ENCODE data around the gene NRCAM. TPM values are rescaled to one million over a fixed set of nuclear protein-coding genes. Genes with fewer than 3 reads are reported as not detected.

Gene NRCAM
- total RNA-seq, 1 donor from 2014 or later, result 0.14 TPM

- Histone ChIP-seq H3K27ac (replicated peaks) (no peak overlapping the region), H3K9me3 (replicated peaks) (no peaks in the 10 kb centered on the region), H3K4me1 (peaks cover 3% of the 10 kb centered on the region), H3K27me3 (ENCODE audit: low read depth) (no peaks in the 10 kb centered on the region), H3K36me3 (no peaks in the 10 kb centered on the region), H3K4me3 (no peak overlapping the region)
- intact Hi-C loops (cut with micrococcal nuclease), result no loop called here
- no peak for DNase-seq
- no peak for TF ChIP-seq CTCF (IDR thresholded peaks at IDR 0.05; ENCODE audit: borderline replicate concordance)
These were observed 224.2 kb downstream of the NRCAM start for GRCh38 chr7:108232076-108232475.

GRCh38 chr7:108231221-108231620 lies 225.0 kb downstream of the NRCAM start:
- no peaks in the 10 kb centered on the region for H3K9me3 ChIP-seq (replicated peaks)
- no peak overlapping the region for H3K27ac ChIP-seq (replicated peaks)
- intact Hi-C loops (cut with micrococcal nuclease), result no loop called here
- no peaks in the 10 kb centered on the region for H3K4me1 ChIP-seq
- TF ChIP-seq CTCF (IDR thresholded peaks at IDR 0.05; ENCODE audit: borderline replicate concordance), result no peak
- no peak overlapping the region for H3K4me3 ChIP-seq
- DNase-seq, result no peak
- no peaks in the 10 kb centered on the region for H3K27me3 ChIP-seq (ENCODE audit: low read depth)
- no peaks in the 10 kb centered on the region for H3K36me3 ChIP-seq

- Histone ChIP-seq H3K4me1 (no peaks in the 10 kb centered on the region), H3K4me3 (no peak overlapping the region), H3K27ac (replicated peaks) (no peak overlapping the region), H3K27me3 (ENCODE audit: low read depth) (no peaks in the 10 kb centered on the region), H3K36me3 (no peaks in the 10 kb centered on the region), H3K9me3 (replicated peaks) (no peaks in the 10 kb centered on the region)
- DNase-seq, result no peak
- no peak for TF ChIP-seq CTCF (IDR thresholded peaks at IDR 0.05; ENCODE audit: borderline replicate concordance)
- intact Hi-C loops (cut with micrococcal nuclease), result no loop called here
These were observed 228.9 kb downstream of the NRCAM start for GRCh38 chr7:108227366-108227765.

GRCh38 chr7:108226816-108227299 lies 229.4 kb downstream of the NRCAM start:
- Histone ChIP-seq H3K27me3 (ENCODE audit: low read depth) (no peaks in the 10 kb centered on the region), H3K36me3 (no peaks in the 10 kb centered on the region), H3K27ac (replicated peaks) (no peak overlapping the region), H3K4me1 (no peaks in the 10 kb centered on the region), H3K9me3 (replicated peaks) (no peaks in the 10 kb centered on the region), H3K4me3 (no peak overlapping the region)
- no peak for TF ChIP-seq CTCF (IDR thresholded peaks at IDR 0.05; ENCODE audit: borderline replicate concordance)
- no peak for DNase-seq
- intact Hi-C loops (cut with micrococcal nuclease), result no loop called here

- Histone ChIP-seq H3K27ac (replicated peaks) (no peak overlapping the region), H3K4me1 (no peaks in the 10 kb centered on the region), H3K36me3 (no peaks in the 10 kb centered on the region), H3K9me3 (replicated peaks) (no peaks in the 10 kb centered on the region), H3K27me3 (ENCODE audit: low read depth) (no peaks in the 10 kb centered on the region), H3K4me3 (no peak overlapping the region)
- no peak for TF ChIP-seq CTCF (IDR thresholded peaks at IDR 0.05; ENCODE audit: borderline replicate concordance)
- intact Hi-C loops (cut with micrococcal nuclease), result no loop called here
- no peak for DNase-seq
These were observed 230.6 kb downstream of the NRCAM start for GRCh38 chr7:108225531-108226181.
